Measurements from ENCODE around the gene FAM78B.

DNA sequence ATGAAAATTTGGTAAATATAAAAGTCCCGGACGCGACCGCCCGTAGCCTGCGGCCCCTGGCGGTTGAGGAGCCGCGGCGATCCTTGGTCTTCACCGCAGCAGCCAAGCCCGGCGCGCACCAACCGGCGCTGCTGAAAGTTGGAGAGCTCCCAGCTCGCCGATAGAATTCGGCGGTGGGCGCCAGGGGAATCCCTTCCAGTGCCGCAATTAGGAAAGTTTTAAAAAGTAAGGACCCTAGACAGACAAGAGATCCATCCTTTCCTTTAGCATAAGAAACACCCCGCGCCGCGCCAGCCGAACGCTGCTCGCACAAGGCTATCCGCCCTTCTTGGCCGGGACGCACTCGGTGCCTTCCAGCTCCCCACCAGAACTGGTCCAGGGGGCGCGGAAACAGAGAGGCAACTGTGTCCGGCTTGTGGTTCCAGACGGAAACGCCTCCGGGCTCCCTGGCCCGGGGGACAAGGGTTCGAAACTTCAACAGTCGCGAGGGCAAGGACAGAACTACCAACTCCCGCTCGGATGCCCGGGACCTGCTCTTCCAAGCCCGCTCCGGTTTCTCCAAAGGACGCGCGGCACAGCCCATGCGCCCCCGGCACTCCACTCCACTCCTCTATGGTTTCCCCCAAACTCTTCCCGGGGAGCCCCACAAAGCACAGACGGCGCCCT lies 1.7 kb downstream of the FAM78B start:
- no peak for TF ChIP-seq RCOR1 (conservative IDR thresholded peaks at IDR 0.05; ENCODE audit: low read depth, low read length)
- TF ChIP-seq, protein P1, sequence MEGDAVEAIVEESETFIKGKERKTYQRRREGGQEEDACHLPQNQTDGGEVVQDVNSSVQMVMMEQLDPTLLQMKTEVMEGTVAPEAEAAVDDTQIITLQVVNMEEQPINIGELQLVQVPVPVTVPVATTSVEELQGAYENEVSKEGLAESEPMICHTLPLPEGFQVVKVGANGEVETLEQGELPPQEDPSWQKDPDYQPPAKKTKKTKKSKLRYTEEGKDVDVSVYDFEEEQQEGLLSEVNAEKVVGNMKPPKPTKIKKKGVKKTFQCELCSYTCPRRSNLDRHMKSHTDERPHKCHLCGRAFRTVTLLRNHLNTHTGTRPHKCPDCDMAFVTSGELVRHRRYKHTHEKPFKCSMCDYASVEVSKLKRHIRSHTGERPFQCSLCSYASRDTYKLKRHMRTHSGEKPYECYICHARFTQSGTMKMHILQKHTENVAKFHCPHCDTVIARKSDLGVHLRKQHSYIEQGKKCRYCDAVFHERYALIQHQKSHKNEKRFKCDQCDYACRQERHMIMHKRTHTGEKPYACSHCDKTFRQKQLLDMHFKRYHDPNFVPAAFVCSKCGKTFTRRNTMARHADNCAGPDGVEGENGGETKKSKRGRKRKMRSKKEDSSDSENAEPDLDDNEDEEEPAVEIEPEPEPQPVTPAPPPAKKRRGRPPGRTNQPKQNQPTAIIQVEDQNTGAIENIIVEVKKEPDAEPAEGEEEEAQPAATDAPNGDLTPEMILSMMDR (IDR thresholded peaks at IDR 0.05 in 2 of 3, conservative IDR thresholded peaks at IDR 0.05 in 1 of 3; ENCODE audit: control insufficient read depth in 2 of 3, extremely low read depth in 1 of 3, insufficient read depth in 1 of 3, low read depth in 3 of 3, low read length in 3 of 3) = peak; percentile 25 to 50 (median 44); a peak in 4 of 6 replicates
- no peak for TF ChIP-seq GABPA (IDR thresholded peaks at IDR 0.05; ENCODE audit: low read depth)
- TF ChIP-seq, protein P2, sequence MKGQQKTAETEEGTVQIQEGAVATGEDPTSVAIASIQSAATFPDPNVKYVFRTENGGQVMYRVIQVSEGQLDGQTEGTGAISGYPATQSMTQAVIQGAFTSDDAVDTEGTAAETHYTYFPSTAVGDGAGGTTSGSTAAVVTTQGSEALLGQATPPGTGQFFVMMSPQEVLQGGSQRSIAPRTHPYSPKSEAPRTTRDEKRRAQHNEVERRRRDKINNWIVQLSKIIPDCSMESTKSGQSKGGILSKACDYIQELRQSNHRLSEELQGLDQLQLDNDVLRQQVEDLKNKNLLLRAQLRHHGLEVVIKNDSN (IDR thresholded peaks at IDR 0.05; ENCODE audit: borderline replicate concordance, extremely low read length, insufficient read depth, low read depth, low read length) = no peak
- TF ChIP-seq YY1 (IDR thresholded peaks at IDR 0.05; ENCODE audit: low read depth, low read length) = no peak
- TF ChIP-seq NFYB (IDR thresholded peaks at IDR 0.05; ENCODE audit: insufficient read depth, low read depth, low read length) = no peak
- TF ChIP-seq TCF12 (IDR thresholded peaks at IDR 0.05; ENCODE audit: low read depth, low read length) = no peak
- TF ChIP-seq, protein P3, sequence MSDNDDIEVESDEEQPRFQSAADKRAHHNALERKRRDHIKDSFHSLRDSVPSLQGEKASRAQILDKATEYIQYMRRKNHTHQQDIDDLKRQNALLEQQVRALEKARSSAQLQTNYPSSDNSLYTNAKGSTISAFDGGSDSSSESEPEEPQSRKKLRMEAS (IDR thresholded peaks at IDR 0.05; ENCODE audit: low read depth, low read length) = no peak
- TF ChIP-seq POLR2A (IDR thresholded peaks at IDR 0.05; ENCODE audit: low read depth, low read length) = no peak
- TF ChIP-seq POLR2AphosphoS5 (IDR thresholded peaks at IDR 0.05; ENCODE audit: low read length) = no peak
- TF ChIP-seq ZNF622 (IDR thresholded peaks at IDR 0.05) = no peak

Data from GM12878 (cell line).